ENCODE data around the gene PACS1.
A peak's percentile ranks its signal among the peaks of the same experiment; 100 is the strongest.

- TF ChIP-seq, protein P1, sequence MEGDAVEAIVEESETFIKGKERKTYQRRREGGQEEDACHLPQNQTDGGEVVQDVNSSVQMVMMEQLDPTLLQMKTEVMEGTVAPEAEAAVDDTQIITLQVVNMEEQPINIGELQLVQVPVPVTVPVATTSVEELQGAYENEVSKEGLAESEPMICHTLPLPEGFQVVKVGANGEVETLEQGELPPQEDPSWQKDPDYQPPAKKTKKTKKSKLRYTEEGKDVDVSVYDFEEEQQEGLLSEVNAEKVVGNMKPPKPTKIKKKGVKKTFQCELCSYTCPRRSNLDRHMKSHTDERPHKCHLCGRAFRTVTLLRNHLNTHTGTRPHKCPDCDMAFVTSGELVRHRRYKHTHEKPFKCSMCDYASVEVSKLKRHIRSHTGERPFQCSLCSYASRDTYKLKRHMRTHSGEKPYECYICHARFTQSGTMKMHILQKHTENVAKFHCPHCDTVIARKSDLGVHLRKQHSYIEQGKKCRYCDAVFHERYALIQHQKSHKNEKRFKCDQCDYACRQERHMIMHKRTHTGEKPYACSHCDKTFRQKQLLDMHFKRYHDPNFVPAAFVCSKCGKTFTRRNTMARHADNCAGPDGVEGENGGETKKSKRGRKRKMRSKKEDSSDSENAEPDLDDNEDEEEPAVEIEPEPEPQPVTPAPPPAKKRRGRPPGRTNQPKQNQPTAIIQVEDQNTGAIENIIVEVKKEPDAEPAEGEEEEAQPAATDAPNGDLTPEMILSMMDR (IDR thresholded peaks at IDR 0.05 in 2 of 3, conservative IDR thresholded peaks at IDR 0.05 in 1 of 3; ENCODE audit: borderline replicate concordance in 1 of 3, insufficient read depth in 1 of 3, low read depth in 2 of 3, low read length in 2 of 3), result peak in 2 of 3 experiments; percentile 90 to 91; a peak in 4 of 6 replicates
- TF ChIP-seq EZH2 (IDR thresholded peaks at IDR 0.05) (no peak), POLR2AphosphoS5 (IDR thresholded peaks at IDR 0.05; ENCODE audit: low read depth, low read length) (peak; percentile 37; the same call in 1 of the 2 replicates)
- TF ChIP-seq, protein P2, sequence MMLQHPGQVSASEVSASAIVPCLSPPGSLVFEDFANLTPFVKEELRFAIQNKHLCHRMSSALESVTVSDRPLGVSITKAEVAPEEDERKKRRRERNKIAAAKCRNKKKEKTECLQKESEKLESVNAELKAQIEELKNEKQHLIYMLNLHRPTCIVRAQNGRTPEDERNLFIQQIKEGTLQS (IDR thresholded peaks at IDR 0.05), result no peak
These were observed 47.5 kb upstream of the PACS1 start for GRCh38 chr11:66022401-66023185.

Measured in HCT116 (cell line).